ENCODE data around the gene SLC7A9. TPM values are rescaled to one million over a fixed set of nuclear protein-coding genes. Genes with fewer than 3 reads are reported as not detected.

The SLC7A9 gene
- total and polyA plus RNA-seq, 2 of the 13 experiments (the other 11 are each of a cell fraction or from before 2014, with no cell fraction given) = 4.7 to 8.3 TPM

GRCh38 chr19:32862173-32862572 is 7.4 kb downstream of the SLC7A9 start:
- H2AFZ ChIP-seq (ENCODE audit: low read length) = no peak overlapping the region
- no peaks in the 10 kb centered on the region for H4K20me1 ChIP-seq (ENCODE audit: insufficient read depth, low read length)
- no peaks in the 10 kb centered on the region for H3K27me3 ChIP-seq (ENCODE audit: control insufficient read depth in 1 of 2, insufficient read depth in 2 of 2, low read length in 2 of 2)
- ATAC-seq = no peak
- TF ChIP-seq MTF1 (CRISPR knock-in tag; IDR thresholded peaks at IDR 0.05) (no peak), POLR2AphosphoS2 (IDR thresholded peaks at IDR 0.05; ENCODE audit: low read depth, low read length) (no peak), KDM4B (CRISPR knock-in tag; IDR thresholded peaks at IDR 0.05) (no peak), ZNF589 (CRISPR knock-in tag; conservative IDR thresholded peaks at IDR 0.05) (no peak), ZNF503 (CRISPR knock-in tag; IDR thresholded peaks at IDR 0.05) (no peak), IRX3 (CRISPR knock-in tag; IDR thresholded peaks at IDR 0.05; ENCODE audit: borderline replicate concordance, low read depth) (no peak), YEATS2 (CRISPR knock-in tag; IDR thresholded peaks at IDR 0.05; ENCODE audit: borderline replicate concordance) (no peak), ZFP82 (CRISPR knock-in tag; IDR thresholded peaks at IDR 0.05; ENCODE audit: borderline replicate concordance) (no peak)
- TF ChIP-seq, protein P1, sequence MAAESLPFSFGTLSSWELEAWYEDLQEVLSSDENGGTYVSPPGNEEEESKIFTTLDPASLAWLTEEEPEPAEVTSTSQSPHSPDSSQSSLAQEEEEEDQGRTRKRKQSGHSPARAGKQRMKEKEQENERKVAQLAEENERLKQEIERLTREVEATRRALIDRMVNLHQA (CRISPR knock-in tag; IDR thresholded peaks at IDR 0.05) = no peak
- 98% methylated on average over 15 of the region's 19 CpGs for WGBS (ENCODE audit: low lambda C conversion rate)
- ChIA-PET POLR2A (no interaction called here), CTCF (ENCODE audit: low intra/inter-chr PET ratio, low total read pairs) (no interaction called here)
- BruUV-seq (replicated peaks) = no TSS peak
- no peak overlapping the region for H3K27ac ChIP-seq (ENCODE audit: extremely low read length, insufficient read depth, low read length)
- no peak overlapping the region for H3K4me3 ChIP-seq (replicated peaks in 1 of 3; ENCODE audit: insufficient read depth in 1 of 3, low read depth in 2 of 3, low read length in 3 of 3)
- no peaks in the 10 kb centered on the region for H3K79me2 ChIP-seq (ENCODE audit: insufficient read depth, low read length)
- H3K9ac ChIP-seq (ENCODE audit: insufficient read depth, low read depth, low read length) = no peak overlapping the region
- DNase-seq (ENCODE audit: low spot score) = no peak
- no peak for FAIRE-seq
- no peaks in the 10 kb centered on the region for H3K4me1 ChIP-seq (ENCODE audit: insufficient read depth, low read length)
- no peaks in the 10 kb centered on the region for H3K9me3 ChIP-seq (ENCODE audit: low read length)
- peaks cover 3 to 10% of the 10 kb centered on the region in 2 experiments for H3K36me3 ChIP-seq (replicated peaks in 1 of 2; ENCODE audit: control insufficient read depth in 1 of 2, insufficient read depth in 2 of 2, low read length in 2 of 2)
- in situ Hi-C loops (cut with HindIII; ENCODE audit: extremely low pct_ligation_motif_present, low pct_unique_long_range_greater_than_20kb) (no loop called here), intact Hi-C loops (cut with micrococcal nuclease; ENCODE audit: unreplicated experiment) (no loop called here)
- no peak overlapping the region for H3K4me2 ChIP-seq (ENCODE audit: low read depth, low read length)
